DMS79 (cell line): Measurements from ENCODE around the gene LMAN1L.

Source experiments
- DNase-seq: peaks from one replicate; lab custom pipeline; 2025; lab: John Stamatoyannopoulos, UW

Gene LMAN1L

DNA sequence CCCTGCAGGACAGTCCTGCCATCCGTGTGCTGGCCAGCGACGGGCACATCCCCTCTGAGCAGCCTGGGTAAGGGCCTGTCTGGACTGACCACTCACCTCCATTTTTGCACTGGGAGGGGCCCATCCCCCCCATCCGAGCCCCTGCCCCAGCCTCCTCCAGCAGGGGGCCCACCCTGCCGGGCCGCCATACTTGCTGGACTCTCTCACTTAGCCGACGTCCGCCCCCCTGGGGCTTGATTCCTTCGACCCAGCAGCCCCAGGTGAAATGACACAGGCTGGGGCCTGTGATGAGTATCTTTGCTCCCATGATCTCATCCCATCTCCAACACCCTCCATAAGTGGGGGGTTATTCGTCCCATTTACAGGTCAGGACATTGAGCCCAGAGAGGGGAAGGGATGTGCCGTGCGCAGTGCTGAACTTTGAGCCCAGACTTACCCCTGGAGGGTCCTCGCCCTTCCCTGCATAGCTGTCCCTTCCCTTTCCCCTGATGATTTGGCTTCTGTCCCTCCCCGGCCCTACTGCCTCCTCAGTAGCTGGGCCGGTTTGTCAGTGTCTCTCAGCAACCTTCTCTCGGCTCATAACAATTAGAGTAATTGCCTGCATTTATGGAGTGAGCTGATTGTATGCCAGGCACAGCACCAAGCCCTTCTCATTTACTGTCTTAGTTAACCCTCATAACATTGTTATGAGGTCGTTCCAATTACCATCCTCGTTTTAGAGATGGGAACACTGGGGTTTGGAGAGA lies 4.2 kb downstream of the LMAN1L start:
- DNase-seq: no peak

DNA sequence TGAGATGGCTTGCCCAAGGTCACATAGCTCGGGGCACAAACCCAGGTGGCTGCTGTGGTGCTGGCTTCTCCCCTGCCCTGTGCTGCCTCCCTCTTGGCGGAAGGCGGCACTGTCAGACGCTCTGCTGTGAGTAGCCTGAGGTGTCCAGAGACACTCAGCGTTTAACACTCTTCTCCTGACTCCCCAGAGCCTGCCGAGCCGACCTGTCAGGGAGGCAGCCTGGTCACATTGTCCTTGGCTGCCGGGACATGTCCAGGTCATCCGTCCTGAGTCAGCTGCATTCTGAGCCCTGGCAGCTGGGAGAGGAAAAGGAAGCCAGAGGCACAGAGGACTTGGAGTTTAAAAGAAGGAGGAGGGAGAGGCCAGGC lies 4.7 kb downstream of the LMAN1L start:
- no peak for DNase-seq

DNA sequence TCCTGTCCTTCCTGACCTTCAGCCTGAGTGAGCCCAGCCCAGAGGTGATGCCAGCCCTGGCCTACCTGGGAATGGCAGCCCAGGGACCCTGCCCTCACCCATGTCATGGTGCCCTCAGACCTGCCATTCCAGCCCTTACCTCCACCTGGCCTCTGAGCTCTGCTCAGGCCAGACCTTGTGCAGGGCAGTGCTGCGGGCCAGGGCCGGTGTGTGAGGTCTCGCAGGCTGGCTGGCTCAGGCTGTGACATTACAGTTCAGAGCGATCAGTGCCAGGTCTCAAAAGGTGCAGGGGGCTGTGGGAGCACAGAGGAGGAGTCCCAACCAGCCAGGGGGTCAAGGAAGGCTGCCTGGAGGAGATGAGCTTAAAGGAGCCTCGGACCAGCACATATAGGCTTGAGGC lies 7.4 kb downstream of the LMAN1L start:
- no peak for DNase-seq

DNA sequence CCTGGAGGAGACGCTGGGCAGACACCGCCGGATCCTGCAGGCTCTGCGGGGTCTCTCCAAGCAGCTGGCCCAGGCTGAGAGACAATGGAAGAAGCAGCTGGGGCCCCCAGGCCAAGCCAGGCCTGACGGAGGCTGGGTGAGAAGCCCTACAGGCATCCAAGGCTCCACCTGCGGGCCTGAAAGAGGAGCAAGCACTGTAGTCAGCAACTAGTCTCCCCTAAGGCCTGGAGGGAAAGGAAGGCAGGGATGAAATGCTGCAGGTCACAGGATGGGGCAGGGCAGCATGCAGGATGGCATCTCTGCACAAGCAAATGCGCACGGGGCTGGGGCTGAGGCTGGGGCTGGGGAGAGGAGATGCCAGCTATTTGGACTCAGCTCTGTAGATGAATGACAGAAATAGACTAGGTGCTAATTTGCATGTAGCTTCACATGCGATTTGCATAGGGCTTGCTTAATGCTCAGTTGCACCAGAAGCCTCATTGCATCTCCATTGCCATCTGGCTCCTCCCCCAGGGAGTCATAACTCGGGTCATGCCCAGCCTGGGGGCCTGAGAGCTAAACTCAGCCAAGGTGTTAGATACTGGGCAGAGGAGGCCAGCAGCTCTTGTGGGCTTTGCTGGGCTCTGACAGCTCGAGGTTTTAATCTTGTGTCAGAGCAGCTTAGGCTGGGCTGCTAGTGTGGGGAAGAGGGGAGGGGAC lies 8.6 kb downstream of the LMAN1L start:
- no peak for DNase-seq

DNA sequence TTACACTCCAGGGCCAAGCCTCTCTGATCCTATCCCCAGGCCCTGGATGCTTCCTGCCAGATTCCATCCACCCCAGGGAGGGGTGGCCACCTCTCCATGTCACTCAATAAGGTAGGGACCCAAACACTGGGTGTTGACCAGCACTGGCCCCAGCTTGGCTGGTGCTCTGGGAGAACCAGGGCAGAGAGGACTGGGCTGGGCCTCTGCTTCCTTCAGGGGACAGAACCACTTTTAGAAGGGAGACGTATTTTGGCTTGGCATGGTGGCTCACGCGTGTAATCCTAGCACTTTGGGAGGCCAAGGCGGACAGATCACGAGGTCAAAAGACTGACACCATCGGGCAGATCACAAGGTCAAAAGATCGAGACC lies 9.1 kb downstream of the LMAN1L start:
- no peak for DNase-seq

DNA sequence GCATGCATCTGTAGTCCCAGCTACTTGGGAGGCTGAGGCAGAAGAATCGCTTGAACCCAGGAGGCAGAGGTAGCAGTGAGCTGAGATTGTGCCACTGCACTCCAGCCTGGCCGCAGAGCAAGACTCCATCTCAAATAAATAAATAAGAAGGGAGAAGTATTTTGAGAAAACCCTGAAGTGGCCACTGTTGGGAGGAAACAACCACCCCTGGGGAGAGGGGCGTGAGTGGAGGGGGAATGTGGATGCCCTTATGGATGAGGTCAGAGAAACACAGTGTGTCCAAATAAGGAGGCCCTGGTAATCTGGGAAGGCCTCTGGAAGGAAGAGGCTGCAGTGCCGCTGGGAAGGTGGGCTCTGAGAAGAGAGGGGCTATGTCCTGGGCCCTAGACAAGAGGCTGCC lies 9.6 kb downstream of the LMAN1L start:
- DNase-seq: no peak

DNA sequence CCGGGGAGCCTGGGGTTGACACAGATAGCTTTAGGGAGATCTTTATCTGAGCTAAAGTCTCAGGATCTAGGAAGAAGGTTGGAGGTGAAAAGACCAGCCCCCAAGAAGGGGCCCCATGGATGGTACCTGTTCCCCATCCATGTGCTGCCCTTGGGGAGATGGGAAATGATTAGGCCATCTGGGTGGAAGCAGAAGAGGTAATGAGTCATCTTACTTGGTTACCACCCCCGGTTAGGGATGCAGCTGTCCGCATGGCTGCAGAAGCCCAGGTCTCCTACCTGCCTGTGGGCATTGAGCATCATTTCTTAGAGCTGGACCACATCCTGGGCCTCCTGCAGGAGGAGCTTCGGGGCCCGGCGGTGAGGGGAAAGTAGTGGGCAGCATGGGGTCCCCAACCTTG lies 10.7 kb downstream of the LMAN1L start:
- no peak for DNase-seq

DNA sequence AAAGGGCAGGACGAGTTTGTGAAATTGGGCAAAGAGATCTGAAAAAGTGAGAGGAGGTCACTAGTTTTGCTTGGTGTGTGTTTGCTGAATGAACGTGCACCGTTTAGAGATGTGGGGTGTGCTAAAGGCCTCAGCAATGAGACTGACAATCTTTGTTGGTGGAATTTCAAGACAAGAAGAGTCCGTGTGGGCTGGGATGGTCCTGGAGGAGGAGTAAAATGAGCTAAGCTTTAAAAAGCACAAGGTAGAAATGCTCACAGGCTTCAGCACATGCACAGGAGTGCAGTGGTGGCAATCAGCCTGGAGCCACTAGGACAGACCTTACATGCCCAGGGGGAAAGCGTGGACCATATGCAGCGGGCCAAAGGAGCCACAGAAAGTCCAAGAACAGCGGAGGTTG lies 12.3 kb downstream of the LMAN1L start:
- DNase-seq: no peak

DNA sequence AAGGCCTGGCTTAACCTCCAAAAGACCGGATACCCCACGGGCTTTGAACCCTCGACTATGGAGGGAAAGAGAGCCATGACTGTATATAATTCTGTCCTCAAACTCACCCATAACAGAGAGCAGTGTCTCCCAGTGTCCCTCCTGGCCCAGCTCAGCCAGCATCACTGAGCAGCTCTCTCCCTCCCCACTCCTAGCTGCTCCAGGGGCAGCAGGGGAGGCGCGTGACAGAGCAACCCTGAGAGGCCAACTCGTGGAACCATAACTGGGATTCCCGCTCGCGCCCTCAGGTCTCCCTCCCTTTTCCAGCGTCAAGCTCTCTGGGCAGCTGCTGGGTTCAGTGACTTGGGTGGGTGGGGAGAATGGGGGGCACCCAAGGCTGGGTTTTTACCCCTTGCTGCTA lies 13.2 kb downstream of the LMAN1L start:
- DNase-seq: no peak

DNA sequence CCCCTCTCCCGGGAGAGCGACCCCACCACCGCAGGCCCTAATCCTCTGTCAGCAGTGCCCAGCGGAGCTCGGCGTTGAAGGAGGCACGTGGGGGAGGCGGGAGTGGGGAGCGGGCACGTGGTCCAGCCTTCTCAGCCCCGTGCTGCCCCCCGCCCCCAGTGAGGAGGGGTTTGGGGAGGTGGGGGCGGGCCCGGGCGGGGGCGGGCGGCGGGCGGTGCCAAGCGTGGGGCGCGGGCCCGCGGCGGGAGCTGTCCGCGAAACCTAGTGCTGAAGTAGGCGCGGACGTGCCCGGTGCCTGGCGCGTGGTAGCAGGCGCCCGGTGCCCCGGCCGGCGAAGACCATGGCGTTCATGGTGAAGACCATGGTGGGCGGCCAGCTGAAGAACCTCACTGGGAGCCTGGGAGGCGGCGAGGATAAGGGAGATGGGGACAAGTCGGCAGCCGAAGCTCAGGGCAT lies 13.8 kb downstream of the LMAN1L start, which contains the start of gene CPLX3:
Gene CPLX3, plus strand, starts transcription at position 264 of the 456 bp plus-strand sequence. Its CDS starts 77 bp downstream, at position 341.
- no peak for DNase-seq

DNA sequence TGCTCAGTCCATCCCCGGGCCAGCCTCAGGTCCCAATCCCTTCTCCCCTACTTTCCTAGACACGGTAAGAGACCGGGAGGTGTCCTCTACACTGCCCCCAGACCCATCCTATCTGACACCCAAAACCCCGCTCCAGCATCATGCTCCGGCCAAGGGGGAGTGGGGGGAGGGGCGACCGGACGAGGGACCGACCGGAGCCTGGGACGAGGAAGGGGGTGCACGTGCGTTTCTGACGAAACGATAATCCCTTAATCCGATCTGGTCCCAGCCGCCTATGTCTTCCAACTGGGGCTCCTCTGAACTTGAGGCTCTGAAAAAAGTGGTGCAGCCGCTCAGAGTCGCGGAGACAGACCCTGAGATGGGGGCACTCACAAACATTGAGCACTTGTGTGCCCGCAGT lies 14.3 kb downstream of the LMAN1L start:
- DNase-seq: no peak

DNA sequence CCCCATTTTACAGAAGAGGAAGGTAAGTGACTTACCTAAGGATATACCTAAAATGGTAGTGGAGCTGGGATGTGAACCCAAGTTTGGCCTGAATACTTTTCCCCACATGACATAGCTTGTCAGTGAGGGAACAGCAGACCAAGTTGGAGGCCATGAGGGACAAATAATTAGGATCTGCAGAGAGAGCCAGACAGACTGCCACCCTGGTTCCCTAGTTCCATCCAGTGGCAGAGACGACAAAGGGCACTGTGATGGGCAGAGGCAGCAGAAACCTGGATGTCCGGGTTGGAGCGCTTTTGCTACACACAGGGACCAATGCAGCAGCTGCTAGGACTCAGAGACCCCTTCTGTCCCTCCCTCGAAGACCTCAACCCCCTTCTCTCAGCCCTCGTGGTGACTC lies 15.0 kb downstream of the LMAN1L start:
- DNase-seq: no peak

DNA sequence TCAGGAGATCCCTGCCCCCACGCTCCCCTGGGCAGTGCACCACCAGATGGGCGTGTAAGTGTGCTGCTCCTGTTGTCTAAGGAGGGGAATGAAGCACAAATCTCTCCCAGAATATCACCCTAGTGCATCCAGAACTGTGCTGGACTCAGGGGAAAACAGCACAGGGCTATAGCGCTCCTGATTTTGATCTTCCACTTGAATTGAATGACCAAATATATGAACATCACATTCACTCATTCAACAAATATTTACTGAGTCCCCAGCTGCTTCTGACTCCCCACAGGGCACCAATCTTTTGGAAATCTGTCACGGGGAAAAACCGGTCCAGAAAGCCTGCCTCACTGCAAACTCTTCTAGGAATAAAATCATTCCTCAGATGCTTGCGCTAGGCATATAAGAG lies 16.2 kb downstream of the LMAN1L start:
- no peak for DNase-seq

DNA sequence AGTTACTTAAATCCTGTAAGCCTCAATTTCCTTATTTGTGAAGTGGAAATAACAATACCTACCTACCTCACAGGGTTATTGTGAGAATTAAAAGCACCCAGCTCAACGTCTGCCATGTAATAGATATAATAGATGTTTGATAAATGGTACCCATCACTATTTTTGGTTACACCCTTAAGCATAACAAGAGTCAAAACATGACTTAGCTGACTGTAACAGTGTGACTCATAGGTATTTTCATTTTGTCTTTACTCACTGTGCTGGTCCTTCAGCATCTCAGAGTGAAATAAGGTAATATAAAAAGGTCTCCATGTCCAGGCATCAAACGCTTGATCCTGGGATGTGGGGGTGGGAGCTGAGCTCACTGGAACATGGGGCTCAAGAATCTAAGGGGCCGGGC lies 16.9 kb downstream of the LMAN1L start:
- DNase-seq: no peak

DNA sequence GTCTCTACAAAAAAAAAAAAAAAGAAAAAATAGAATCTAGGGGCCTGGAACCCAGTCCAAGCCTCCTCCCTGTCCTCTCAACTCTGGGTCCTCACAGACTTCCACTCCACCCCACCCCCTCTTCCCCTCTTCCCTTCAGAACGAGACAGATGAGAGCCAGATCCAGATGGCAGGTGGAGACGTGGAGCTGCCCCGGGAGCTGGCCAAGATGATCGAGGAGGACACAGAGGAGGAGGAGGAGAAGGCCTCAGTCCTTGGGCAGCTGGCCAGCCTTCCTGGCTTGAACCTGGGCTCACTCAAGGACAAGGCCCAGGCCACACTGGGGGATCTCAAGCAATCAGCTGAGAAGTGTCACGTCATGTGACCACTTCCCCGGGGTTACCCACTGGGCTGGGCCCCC lies 17.4 kb downstream of the LMAN1L start:
- no peak for DNase-seq

DNA sequence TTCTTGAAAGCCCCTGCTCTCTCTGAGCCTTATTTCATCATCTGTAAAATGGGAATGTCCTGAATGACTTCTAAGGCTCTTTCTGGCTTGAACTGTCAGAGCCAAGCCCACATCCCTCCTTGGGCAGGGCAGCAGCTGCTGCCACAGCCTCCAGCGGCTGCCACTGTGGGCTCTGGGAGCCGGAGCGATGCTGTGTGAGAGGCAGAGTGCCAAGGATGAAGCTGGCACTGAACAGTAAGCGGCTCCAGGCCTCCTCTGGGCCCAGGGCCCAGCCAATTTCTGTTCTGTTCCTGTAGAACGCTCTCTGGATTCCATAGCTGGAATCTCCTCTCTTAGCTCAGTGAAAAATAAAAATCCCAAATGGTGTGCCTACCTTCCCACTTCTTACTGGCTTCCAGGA lies 18.2 kb downstream of the LMAN1L start:
- DNase-seq: no peak

DNA sequence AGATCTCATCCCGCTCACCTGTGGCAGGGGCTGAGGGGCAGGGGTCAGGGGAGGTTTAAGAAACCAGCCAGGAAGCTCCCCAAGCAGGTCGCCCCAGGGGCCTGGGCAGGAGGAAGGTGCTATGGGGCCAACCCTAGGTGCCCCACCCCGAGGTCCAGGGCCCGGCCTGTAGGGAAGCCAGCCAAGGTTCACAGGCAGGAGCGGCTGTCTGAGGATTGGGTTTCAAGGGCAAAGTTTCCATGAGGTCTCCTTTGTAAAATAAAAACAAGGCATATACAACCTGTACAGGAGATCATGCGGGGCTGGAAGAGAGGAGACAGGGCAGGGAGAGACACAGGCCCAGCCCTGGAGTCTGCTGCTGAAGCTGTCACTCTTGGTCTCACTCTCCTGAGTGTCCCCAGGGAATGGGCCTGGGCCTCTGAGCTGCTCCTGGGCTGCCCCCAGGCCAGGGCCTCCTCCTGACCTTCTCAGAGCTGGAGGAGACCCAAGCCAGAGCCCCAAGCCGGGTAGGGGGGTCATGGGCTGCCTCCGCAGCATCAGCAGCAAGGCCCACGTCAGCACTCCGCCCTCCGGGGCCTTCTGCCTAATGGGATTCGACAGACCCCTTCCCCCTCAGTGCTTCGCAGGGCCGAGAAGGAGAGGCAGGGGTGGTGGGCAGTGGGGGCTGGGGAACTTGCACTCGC lies 19.3 kb downstream of the LMAN1L start:
- no peak for DNase-seq

DNA sequence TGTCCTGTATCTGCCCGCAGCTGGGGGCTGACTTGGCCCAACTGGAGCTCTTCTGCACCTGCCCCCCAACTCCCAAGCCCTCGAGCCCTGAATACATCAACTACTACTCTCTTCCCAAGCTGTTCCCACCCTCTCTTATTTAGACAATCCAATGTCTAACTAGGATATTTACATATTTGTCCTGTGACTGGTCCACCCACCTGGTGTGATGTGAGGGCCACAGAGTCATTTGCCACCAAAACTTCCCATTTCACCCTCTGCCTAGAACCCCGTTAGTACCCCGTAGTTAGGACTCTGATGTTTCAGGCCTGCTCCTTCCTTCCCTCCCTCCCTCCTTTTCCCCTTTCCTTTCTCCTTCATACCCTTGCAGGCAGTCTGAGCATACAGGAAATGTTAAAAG lies 20.2 kb downstream of the LMAN1L start:
- no peak for DNase-seq

DNA sequence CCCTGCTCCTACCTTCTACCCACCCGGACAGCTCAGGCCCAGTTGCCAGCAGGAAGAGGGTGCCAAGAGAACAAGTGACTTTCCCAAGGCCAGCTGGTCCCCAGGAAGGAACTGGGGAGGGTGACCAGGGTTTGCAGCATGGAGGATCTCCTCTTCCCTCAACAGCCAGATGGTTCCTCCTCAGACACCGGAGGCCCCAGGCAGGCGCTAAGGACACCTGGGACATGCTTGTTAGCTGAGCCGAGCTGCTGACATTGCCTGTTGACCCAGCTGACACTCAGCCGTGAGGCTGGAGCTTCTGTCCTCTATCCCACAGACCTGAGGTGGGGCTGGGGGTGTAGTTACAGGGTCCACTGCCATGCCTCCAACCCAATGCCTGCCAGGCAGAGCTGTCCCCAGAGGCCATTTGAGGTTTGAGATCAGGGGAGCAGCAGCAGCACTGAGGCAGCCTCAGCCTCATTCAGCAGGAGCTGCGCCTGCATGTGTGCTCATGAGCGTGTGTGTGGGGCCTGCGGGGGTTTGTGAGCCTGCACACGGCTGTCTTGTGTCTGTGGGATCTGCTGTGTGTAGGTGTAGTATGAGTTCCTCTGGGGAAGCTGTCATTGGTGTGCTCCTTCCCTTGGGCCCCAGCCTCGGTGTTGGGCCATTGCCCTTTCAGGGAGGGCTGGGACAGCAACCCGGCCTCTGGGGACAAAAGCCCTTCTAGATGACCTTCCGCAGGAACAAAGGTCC lies 20.9 kb downstream of the LMAN1L start:
- no peak for DNase-seq

DNA sequence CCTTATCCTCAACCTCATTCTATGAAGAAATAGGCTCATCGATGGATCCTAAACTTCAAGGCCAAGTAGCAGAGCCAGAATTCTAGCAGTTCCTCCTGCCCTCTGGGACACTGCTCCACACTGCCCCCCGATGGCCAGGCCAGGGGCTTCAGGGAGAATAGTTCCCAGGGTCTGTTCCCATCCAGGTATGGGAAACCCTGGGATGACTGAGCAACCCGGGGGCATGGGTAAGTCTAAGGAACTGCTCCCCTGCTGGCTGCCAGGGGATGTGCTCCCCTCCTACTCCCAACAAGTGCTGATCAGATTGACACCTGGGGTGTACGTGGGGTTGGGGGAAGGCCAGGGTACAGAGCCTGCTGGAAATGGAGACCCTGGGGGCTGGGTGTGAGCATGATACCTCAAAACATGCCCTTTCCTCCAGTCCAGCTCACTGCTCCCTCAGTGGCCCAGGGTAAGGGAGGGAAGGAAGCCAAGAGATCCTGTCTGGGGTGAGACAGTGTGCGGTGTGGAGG lies 22.7 kb downstream of the LMAN1L start:
- no peak for DNase-seq

DNA sequence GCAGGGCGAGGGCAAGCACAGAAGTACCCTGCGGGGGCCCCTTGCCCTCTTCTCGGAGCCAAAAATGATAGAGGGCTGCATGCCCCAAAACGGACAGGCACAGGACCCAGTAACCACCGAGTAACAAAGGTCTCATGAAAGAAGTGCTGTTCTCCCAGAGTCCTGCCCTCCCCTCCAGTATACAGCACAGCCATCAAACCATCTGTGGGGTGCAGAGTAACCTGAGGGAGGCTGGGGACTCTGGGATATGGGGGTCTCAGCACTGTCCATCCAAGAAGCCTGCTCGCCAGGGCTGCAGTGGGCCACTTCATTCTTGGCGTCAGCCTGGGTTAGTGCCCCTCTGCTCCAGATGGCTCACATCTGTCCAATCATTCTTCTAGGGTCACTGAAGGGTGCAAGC lies 24.2 kb downstream of the LMAN1L start:
- no peak for DNase-seq

DNA sequence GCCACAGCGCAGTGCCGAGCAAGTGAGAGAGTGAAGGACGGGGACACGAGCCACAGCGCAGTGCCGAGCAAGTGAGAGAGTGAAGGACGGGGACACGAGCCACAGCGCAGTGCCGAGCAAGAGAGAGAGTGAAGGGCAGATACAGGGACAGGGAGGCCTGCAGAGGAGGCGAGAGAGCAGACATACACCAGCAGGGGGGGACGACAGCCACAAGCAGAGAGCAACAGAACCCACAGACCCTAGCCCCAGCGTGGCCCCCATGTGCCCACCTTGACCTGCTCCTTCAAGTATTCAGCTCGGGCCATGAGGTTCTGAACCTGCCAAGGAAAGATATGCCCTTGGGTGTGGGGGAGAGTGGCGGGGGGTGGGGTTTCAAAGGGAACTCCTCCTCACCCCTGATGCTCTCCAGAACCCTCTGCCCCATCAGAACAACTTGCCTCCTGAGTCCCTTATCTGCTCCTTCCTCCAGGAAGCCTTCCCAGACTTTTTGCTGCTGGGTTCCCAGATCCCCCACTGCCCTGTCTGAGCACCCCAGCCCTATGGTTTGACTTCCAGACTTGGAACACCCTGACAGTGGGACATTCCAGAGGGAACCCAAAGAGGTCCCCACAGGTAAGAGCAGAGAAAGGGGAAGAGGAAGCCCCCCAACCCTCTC lies 25.0 kb downstream of the LMAN1L start:
- DNase-seq: no peak
